ENCODE results near the gene VSX1. TPM values are rescaled to one million over a fixed set of nuclear protein-coding genes. Genes with fewer than 3 reads are reported as not detected.

Gene VSX1
- total RNA-seq, 2 donors from 2014 or later = not detected

DNA sequence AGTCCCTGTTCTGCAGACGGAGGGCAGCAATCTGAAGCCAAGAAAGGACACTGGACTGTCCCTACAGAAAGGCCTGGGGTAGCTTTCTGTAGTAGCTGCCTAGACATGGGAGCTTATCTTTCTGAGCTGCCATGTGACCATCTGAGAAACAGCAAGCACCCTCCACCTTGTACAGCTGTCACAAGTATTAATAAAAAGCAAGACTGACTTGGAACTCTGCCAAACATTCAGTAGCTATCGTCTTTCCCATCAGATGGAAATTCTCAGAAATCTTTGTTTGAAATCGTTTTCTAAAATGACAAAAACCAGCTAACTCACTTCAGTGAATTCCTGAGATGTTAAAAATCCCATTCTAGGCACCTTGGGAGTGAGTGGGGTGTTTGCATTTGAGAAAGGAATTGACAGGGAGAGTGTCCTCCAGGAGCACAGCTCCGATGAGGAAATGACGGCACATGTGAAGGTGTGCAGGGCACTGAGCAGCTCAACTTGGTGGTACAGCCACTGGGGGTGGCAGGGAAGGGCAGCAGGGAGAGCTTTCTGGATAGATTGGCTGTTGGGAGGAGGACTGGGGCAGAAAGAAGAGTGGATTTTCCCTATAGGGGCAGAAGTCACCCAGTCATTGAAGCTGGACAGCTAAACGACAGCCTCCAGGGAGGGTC, 48.5 kb downstream of the VSX1 start:
- H3K9me3 ChIP-seq (ENCODE audit: control insufficient read depth, low read length) = no peaks in the 10 kb centered on the region
- no peaks in the 10 kb centered on the region for H3K9me3 Mint-ChIP-seq
- H3K9ac ChIP-seq (ENCODE audit: extremely low read depth, low read length, poor library complexity, severe bottlenecking) = no peak overlapping the region
- no peaks in the 10 kb centered on the region for H3K36me3 Mint-ChIP-seq (ENCODE audit: low read depth)
- no peaks in the 10 kb centered on the region for H3K4me1 ChIP-seq (ENCODE audit: control insufficient read depth, insufficient read depth, low read length)
- H3K27ac Mint-ChIP-seq = no peak overlapping the region
- DNase-seq = no peak
- TF ChIP-seq, protein P1, sequence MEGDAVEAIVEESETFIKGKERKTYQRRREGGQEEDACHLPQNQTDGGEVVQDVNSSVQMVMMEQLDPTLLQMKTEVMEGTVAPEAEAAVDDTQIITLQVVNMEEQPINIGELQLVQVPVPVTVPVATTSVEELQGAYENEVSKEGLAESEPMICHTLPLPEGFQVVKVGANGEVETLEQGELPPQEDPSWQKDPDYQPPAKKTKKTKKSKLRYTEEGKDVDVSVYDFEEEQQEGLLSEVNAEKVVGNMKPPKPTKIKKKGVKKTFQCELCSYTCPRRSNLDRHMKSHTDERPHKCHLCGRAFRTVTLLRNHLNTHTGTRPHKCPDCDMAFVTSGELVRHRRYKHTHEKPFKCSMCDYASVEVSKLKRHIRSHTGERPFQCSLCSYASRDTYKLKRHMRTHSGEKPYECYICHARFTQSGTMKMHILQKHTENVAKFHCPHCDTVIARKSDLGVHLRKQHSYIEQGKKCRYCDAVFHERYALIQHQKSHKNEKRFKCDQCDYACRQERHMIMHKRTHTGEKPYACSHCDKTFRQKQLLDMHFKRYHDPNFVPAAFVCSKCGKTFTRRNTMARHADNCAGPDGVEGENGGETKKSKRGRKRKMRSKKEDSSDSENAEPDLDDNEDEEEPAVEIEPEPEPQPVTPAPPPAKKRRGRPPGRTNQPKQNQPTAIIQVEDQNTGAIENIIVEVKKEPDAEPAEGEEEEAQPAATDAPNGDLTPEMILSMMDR (conservative IDR thresholded peaks at IDR 0.05) = no peak
- no peaks in the 10 kb centered on the region for H3K27me3 ChIP-seq (ENCODE audit: control insufficient read depth, insufficient read depth, low read length, poor library complexity, severe bottlenecking)
- H3K27me3 Mint-ChIP-seq (ENCODE audit: insufficient read depth) = peaks cover 10% of the 10 kb centered on the region
- no peaks in the 10 kb centered on the region for H3K36me3 ChIP-seq (ENCODE audit: control insufficient read depth, insufficient read depth, low read length)
- H3K4me1 Mint-ChIP-seq = no peaks in the 10 kb centered on the region
- peak overlapping the region; percentile 85 for H3K27ac ChIP-seq (ENCODE audit: low read depth, low read length)
- WGBS, 2 experiments (ENCODE audit: insufficient coverage in 1 of 2, insufficient read length in 1 of 2) = 89 to 98% methylated on average over 4 to 6 of the region's 6 CpGs
- H3K4me3 ChIP-seq (ENCODE audit: low read length) = no peak overlapping the region
- no peak overlapping the region for H3K4me3 Mint-ChIP-seq

DNA sequence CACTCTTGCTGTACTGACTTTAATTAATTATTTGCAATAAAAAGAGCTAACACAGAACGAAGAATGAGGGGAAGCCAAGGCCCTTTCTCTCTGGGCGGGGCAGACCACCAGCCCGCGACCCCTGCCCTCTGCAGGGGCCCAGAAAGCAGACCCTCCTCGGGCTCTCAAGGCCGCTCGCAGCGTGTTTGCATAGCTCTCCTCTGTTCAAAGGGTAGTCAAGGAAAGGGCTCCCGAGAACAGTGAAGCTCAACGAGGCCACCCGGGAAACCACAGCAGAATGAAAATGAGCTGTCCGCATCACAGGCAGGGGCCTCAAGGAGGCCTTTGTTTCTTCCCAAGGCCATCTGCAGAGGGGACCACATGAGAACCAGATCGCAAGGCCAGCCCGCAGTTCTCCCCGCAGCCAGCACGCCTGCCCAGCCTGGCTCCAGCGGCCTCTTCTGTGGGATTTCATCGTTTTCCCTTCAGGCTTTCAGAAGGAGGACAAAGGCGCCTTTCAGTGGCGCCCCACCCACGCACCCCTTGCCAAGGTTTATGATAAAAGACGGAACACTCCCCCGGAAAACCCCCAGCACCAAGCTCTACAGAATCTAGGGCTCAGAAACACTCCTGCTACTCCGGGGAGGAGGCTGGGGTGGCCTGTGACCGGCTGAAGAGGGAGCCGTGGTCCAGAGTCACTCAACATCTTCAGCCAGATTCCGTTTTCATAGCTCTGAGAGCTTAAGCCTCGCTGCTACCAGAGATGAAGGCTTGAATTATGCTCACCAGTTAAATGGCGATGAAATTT, 49.3 kb downstream of the VSX1 start:
- no peak overlapping the region for H3K27ac Mint-ChIP-seq
- peak overlapping the region; percentile 85 for H3K27ac ChIP-seq (ENCODE audit: low read depth, low read length)

GRCh38 chr20:25032065-25032477, 49.9 kb downstream of the VSX1 start:
- H3K27me3 Mint-ChIP-seq (ENCODE audit: insufficient read depth) = peaks cover 10% of the 10 kb centered on the region
- WGBS, 2 experiments (ENCODE audit: insufficient coverage in 1 of 2, insufficient read length in 1 of 2) = 97% methylated on average over 10 to 16 of the region's 16 CpGs
- no peak overlapping the region for H3K4me3 Mint-ChIP-seq
- H3K27ac Mint-ChIP-seq = no peak overlapping the region
- H3K36me3 Mint-ChIP-seq (ENCODE audit: low read depth) = no peaks in the 10 kb centered on the region
- H3K4me1 Mint-ChIP-seq = no peaks in the 10 kb centered on the region
- Histone ChIP-seq H3K4me1 (ENCODE audit: control insufficient read depth, insufficient read depth, low read length) (no peaks in the 10 kb centered on the region), H3K36me3 (ENCODE audit: control insufficient read depth, insufficient read depth, low read length) (no peaks in the 10 kb centered on the region), H3K27ac (ENCODE audit: low read depth, low read length) (peak overlapping the region; percentile 85), H3K9me3 (ENCODE audit: control insufficient read depth, low read length) (no peaks in the 10 kb centered on the region), H3K9ac (ENCODE audit: extremely low read depth, low read length, poor library complexity, severe bottlenecking) (no peak overlapping the region), H3K27me3 (ENCODE audit: control insufficient read depth, insufficient read depth, low read length, poor library complexity, severe bottlenecking) (no peaks in the 10 kb centered on the region), H3K4me3 (ENCODE audit: low read length) (no peak overlapping the region)
- TF ChIP-seq, protein P1 (conservative IDR thresholded peaks at IDR 0.05) = no peak
- DNase-seq = no peak
- no peaks in the 10 kb centered on the region for H3K9me3 Mint-ChIP-seq

More for the DNA sequence above, 49.3 kb downstream of the VSX1 start:
- Mint-ChIP-seq H3K4me3 (no peak overlapping the region), H3K4me1 (no peaks in the 10 kb centered on the region), H3K27me3 (ENCODE audit: insufficient read depth) (peaks cover 10% of the 10 kb centered on the region), H3K36me3 (ENCODE audit: low read depth) (no peaks in the 10 kb centered on the region), H3K9me3 (no peaks in the 10 kb centered on the region)
- DNase-seq = peak; percentile 71
- no peak overlapping the region for H3K9ac ChIP-seq (ENCODE audit: extremely low read depth, low read length, poor library complexity, severe bottlenecking)
- H3K4me1 ChIP-seq (ENCODE audit: control insufficient read depth, insufficient read depth, low read length) = no peaks in the 10 kb centered on the region
- TF ChIP-seq, protein P1 (conservative IDR thresholded peaks at IDR 0.05) = no peak
- H3K9me3 ChIP-seq (ENCODE audit: control insufficient read depth, low read length) = no peaks in the 10 kb centered on the region
- no peaks in the 10 kb centered on the region for H3K36me3 ChIP-seq (ENCODE audit: control insufficient read depth, insufficient read depth, low read length)
- no peaks in the 10 kb centered on the region for H3K27me3 ChIP-seq (ENCODE audit: control insufficient read depth, insufficient read depth, low read length, poor library complexity, severe bottlenecking)
- H3K4me3 ChIP-seq (ENCODE audit: low read length) = no peak overlapping the region
- WGBS, 2 experiments (ENCODE audit: insufficient coverage in 1 of 2, insufficient read length in 1 of 2) = 63 to 77% methylated on average over 28 to 29 of the region's 29 CpGs

Measured in endodermal cell (in vitro differentiated cells).